Skeletal muscle tissue (tissue), 4 donors: ENCODE data around the gene PGBD1. TPM values are rescaled to one million over a fixed set of nuclear protein-coding genes. Genes with fewer than 3 reads are reported as not detected.

Experiments used
- H3K27ac ChIP-seq: one replicate; pipeline ENCODE4 v1.7.0; 2013; ENCODE audit warnings: mild to moderate bottlenecking, low read depth, low read length, inconsistent platforms
- H3K27me3 ChIP-seq, 3 donors: one replicate each; pipeline ENCODE4 v1.7.0; 2013; ENCODE audit warnings: low read length in 3 of 3; ENCODE audit not compliant: control insufficient read depth in 3 of 3, insufficient read depth in 3 of 3
- H3K36me3 ChIP-seq, 3 donors: one replicate each; pipeline ENCODE4 v1.7.0; 2013; ENCODE audit warnings: low read length in 3 of 3; ENCODE audit not compliant: control insufficient read depth in 3 of 3, insufficient read depth in 3 of 3
- H3K4me1 ChIP-seq, 3 donors: one replicate each; pipeline ENCODE4 v1.7.0; 2013; ENCODE audit warnings: low read length in 3 of 3, mild to moderate bottlenecking in 3 of 3; ENCODE audit not compliant: control insufficient read depth in 3 of 3, insufficient read depth in 3 of 3
- H3K4me3 ChIP-seq, 3 donors: one replicate each; pipeline ENCODE4 v1.7.0; 2013; ENCODE audit warnings: low read length in 3 of 3
- H3K9ac ChIP-seq, 3 donors: one replicate each; pipeline ENCODE4 v1.7.0; 2013; ENCODE audit warnings: low read length in 3 of 3, mild to moderate bottlenecking in 3 of 3, moderate library complexity in 2 of 3, low read depth in 1 of 3
- H3K9me3 ChIP-seq, 3 donors: one replicate each; pipeline ENCODE4 v1.7.0; 2013; ENCODE audit warnings: low read length in 3 of 3; ENCODE audit not compliant: control insufficient read depth in 3 of 3
- total RNA-seq: library from RNA; depleted of rRNA; stranded (reverse); fragments of >200 nt; gene quantifications from one replicate; pipeline ENCODE4 v1.2.3, GENCODE V29; 2014
- donor health status: Osteomylitis.

PGBD1 gene
- total RNA-seq, 1 donor from 2014 or later: 4.2 TPM

DNA sequence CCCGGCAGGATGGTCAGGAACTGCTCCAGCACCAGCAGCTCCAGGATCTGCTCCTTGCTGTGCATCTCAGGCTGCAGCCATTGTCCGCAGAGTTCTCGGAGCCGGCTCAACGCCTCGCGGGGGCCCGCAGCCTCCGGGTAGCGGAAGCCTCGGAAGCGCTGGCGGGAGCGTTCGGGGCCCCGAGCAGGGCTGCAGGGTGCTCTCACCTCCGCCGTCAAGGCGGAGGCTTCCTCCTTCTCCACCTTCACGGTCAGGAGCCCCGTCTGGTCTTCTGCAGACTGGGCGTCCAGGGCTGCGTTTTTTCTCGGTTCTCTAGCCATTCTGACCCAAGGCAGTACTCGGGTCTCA lies 29.7 kb upstream of the PGBD1 start:
- Histone ChIP-seq H3K36me3 (peaks cover 0 to 23% (median 16%) of the 10 kb centered on the region in 3 donors), H3K4me1 (peaks cover 13 to 14% (median 13%) of the 10 kb centered on the region in 3 donors), H3K9me3 (no peaks in the 10 kb centered on the region), H3K9ac (peak overlapping the region; percentile 75 to 93 (median 88)), H3K27ac (no peak overlapping the region), H3K4me3 (peak overlapping the region; percentile 91 to 99 (median 94)), H3K27me3 (peaks cover 0 to 8% (median 4%) of the 10 kb centered on the region in 3 donors)

DNA sequence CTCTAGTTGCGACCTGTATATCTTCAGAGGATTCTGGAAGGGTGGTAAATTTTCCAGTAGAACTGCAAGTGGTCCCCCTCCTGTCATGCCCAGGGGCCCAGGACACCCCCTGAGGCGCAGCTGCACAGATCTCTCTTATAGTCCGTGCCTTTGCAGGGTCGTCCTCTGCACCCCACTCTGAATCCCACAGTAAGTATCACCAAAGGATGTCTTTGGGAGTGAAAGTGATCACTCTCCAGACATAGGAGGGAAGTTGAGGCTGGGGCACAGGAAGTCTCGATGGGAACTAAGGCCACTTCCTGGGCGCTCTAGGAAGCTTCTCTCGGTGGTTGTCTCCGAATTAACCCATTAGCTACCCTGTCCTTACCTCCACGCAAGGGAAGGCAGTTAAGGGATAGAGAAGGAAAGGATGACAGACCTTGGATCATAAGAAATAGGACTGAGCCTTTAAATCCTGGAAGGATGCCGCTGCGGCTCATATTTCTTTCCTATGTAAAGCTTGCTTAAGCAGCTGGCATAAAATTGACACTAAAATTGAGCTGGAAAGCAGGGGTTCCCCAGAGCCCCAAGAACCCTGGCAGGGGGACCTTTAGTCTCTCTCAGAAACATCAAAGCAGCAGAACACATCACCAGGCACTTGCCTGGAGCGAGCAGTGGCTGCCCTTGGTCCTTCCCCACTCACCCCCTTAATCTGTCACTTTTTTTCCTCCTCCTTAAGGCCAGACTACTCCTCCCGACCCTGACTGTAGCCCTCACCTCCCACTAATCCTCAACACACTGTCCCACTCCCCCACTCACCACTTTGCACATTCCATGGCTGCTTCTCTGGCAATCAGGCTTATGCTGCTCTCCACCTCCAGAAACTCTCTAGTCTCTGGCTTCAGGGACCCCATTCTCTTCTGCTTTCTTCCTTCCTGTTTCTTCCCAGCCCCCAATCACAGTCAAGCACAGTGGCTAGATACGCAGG lies 29.1 kb upstream of the PGBD1 start, which contains the start of gene ZKSCAN4:
TSS of gene ZKSCAN4 (minus strand) at position 261 of the 967 bp plus-strand sequence. CDS start 289 bp downstream, outside the sequence.
- peaks cover 13 to 14% (median 13%) of the 10 kb centered on the region in 3 donors for H3K4me1 ChIP-seq
- peak within 1 kb of the TSS; percentile 6 for H3K27ac ChIP-seq
- peaks cover 0 to 8% (median 4%) of the 10 kb centered on the region in 3 donors for H3K27me3 ChIP-seq
- peak within 1 kb of the TSS; percentile 75 to 93 (median 88) for H3K9ac ChIP-seq
- peaks cover 0 to 17% (median 12%) of the 10 kb centered on the region in 3 donors for H3K36me3 ChIP-seq
- peak within 1 kb of the TSS; percentile 91 to 99 (median 94) for H3K4me3 ChIP-seq
- no peaks in the 10 kb centered on the region for H3K9me3 ChIP-seq

DNA sequence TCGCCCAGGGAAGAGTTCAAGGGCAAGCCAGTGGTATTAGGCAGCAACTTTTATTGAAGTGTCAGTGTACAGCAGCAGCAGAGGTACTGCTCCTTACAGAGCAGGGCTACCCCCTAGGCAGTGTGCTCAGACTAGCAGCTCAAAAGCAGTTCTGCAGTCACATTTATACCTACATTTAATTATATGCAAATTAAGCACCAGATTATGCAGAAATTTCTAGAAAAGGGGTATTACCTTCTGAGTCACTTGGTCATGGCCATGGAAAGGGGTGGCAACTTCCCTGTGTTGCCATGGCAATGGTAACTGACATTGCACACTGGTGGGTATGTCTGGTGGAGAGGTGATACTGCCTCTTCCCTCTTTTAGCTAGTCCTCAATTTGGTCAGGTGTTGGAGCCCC lies 27.3 kb upstream of the PGBD1 start:
- no peak overlapping the region for H3K4me3 ChIP-seq
- peaks cover 13 to 20% (median 13%) of the 10 kb centered on the region in 3 donors for H3K4me1 ChIP-seq
- H3K36me3 ChIP-seq: peaks cover 0 to 3% (median 0%) of the 10 kb centered on the region in 3 donors
- peak overlapping the region; percentile 45 for H3K27ac ChIP-seq
- no peaks in the 10 kb centered on the region for H3K9me3 ChIP-seq
- no peak overlapping the region for H3K9ac ChIP-seq
- H3K27me3 ChIP-seq: peaks cover 0 to 8% (median 4%) of the 10 kb centered on the region in 3 donors

DNA sequence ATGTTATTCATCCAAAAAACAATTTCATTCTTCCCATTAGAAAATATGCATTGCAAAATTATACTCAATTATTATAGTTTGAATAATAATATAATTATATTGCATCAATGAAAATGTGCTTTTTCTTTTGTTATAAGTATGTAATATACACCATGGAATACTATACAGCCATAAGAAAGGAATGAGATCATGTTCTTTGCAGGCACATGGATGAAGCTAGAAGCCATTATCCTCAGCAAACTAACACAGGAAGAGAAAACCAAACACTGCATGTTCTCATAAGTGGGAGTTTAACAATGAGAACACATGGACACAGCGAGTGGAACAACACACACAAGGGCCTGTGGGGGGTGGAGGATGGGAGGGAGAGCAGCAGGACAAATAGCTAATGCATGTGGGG lies 24.3 kb upstream of the PGBD1 start:
- H3K4me3 ChIP-seq: no peak overlapping the region
- no peaks in the 10 kb centered on the region for H3K36me3 ChIP-seq
- H3K9ac ChIP-seq: no peak overlapping the region

DNA sequence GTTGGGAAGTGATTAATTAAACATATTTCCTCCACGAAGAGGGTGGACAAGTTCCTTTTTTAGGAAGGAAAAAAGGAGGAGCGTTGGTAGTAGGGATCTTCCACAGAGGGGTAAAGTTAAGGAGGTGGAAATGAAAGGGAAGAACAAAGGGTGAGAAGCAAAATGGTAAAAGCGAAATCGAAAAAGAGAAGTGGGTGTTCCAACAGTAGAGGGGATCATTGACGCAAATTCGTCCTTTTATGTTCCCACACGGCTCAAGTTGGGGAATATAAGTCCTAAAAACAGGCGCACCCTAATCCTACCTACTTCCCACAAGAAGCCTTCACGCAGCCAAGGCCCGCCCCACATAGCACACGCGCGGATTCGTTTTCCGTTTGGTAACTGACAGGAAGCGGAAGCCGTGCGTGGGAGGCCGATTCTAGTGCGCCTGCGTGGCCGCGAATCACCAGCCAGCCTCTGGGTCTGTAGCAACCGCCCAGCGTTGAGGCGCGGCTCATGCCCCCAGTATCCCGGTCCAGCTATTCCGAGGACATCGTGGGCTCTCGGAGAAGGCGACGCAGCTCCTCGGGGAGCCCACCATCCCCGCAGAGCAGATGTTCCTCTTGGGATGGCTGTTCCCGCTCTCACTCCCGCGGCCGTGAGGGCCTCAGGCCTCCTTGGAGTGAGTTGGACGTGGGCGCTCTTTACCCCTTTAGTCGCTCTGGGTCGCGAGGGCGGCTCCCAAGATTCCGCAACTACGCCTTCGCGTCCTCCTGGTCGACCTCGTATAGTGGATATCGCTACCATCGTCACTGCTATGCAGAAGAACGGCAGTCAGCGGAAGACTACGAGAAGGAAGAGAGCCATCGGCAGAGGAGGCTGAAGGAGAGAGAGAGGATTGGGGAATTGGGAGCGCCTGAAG lies 22.2 kb upstream of the PGBD1 start, which contains the start of gene NKAPL:
TSS of gene NKAPL (plus strand) at position 421 of the 901 bp plus-strand sequence. CDS start at position 496, 75 bp downstream.
- Histone ChIP-seq H3K27ac (peak within 1 kb of the TSS; percentile 8), H3K4me1 (peaks cover 6 to 14% (median 14%) of the 10 kb centered on the region in 3 donors), H3K27me3 (peaks cover 0 to 4% (median 3%) of the 10 kb centered on the region in 3 donors), H3K36me3 (no peaks in the 10 kb centered on the region), H3K9me3 (no peaks in the 10 kb centered on the region), H3K9ac (peak within 1 kb of the TSS; percentile 28 to 78 (median 34)), H3K4me3 (peak within 1 kb of the TSS; percentile 70 to 87 (median 71))

More for the DNA sequence above, 24.3 kb upstream of the PGBD1 start:
- Histone ChIP-seq H3K27ac (no peak overlapping the region), H3K4me1 (peaks cover 13 to 20% (median 19%) of the 10 kb centered on the region in 3 donors), H3K27me3 (peaks cover 0 to 8% (median 4%) of the 10 kb centered on the region in 3 donors), H3K9me3 (no peaks in the 10 kb centered on the region)

DNA sequence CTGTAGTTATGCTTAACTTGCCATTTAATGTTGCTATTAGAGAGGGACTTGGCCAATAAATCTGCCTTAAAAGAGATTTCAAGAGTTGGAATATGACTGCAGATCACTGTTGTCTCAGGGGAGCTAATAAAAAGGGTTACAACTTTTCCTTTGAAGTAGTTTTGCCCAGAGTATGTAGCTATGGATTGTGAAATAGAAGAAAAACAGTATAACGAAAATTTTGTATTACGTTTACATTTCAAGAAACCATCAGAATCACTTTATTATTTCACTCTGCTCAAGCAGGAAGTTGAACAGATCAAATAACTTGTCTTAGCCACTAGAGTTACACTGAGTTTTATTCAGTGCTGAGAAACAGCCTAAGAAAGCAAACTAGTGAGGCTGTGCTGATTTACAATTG lies 17.4 kb upstream of the PGBD1 start:
- no peak overlapping the region for H3K27ac ChIP-seq
- H3K9me3 ChIP-seq: no peaks in the 10 kb centered on the region
- no peak overlapping the region for H3K4me3 ChIP-seq
- H3K9ac ChIP-seq: no peak overlapping the region
- H3K4me1 ChIP-seq: peaks cover 6 to 32% (median 27%) of the 10 kb centered on the region in 3 donors
- H3K36me3 ChIP-seq: no peaks in the 10 kb centered on the region
- no peaks in the 10 kb centered on the region for H3K27me3 ChIP-seq

DNA sequence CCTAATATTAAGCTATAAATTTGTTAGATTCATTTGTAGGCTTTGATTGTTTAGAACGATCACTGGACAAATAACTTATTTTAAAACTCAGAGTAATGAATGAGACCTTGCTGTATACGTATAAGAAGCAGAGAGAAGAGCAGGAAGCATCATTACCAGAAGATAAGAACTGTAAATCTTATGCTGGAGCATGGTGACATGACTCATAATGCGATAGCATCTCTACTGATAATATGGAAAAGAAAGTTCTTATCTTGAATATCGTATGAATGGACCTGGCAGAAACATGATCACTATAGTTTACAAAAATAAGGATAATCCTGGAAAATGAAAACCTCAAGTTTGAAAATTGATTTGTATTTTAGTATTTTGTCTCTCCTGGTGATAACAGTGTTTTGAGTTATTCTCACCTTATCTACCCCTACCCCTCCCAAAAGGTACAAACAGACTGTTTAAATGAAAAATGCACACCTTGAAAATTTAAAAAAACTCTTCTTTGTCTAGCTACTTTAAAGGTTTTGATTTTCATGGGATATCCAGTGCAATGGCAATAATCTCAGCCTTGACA lies 16.5 kb upstream of the PGBD1 start:
- H3K4me1 ChIP-seq: peaks cover 2 to 27% (median 23%) of the 10 kb centered on the region in 3 donors

DNA sequence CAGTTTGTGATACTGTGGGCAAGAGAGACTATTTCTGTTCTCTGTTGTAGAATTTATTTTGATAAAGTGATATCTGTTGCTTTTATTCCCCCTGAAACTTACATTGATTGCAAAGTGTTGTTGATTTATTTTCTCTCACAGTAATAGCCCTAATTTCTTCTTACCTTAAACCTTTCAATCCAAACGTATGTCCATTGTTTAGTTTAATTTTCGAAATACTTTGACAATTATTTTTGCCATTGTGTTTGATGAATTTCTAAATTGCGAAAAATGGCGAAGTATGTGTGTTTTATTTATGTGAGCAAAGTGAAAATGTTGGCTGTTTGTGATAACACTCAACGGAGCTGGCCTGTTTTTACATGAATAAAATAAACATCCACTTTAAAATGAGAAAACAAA lies 14.8 kb upstream of the PGBD1 start:
- Histone ChIP-seq H3K4me1 (peaks cover 0 to 24% (median 18%) of the 10 kb centered on the region in 3 donors), H3K4me3 (peak overlapping the region; percentile 69 to 93 (median 88)), H3K9me3 (no peaks in the 10 kb centered on the region), H3K27me3 (no peaks in the 10 kb centered on the region), H3K27ac (peak overlapping the region; percentile 73), H3K36me3 (peaks cover 0 to under 1% (median 0%) of the 10 kb centered on the region in 3 donors), H3K9ac (peak overlapping the region; percentile 74 to 91 (median 90))

More for the DNA sequence above, 16.5 kb upstream of the PGBD1 start:
- Histone ChIP-seq H3K9me3 (no peaks in the 10 kb centered on the region), H3K9ac (no peak overlapping the region), H3K4me3 (no peak overlapping the region), H3K36me3 (no peaks in the 10 kb centered on the region), H3K27ac (no peak overlapping the region), H3K27me3 (no peaks in the 10 kb centered on the region)
